H1 (cell line): ENCODE data around the gene LDLRAD4. TPM values are rescaled to one million over a fixed set of nuclear protein-coding genes. Genes with fewer than 3 reads are reported as not detected.

ENCODE experiments used
- CTCF ChIA-PET: fragments of 300-600 bp; sonication (Branson Sonifier 250); formaldehyde crosslinking; loops from one replicate; lab custom pipeline; 2021; ENCODE audit not compliant: partially characterized antibody; lab: Charles Lee
- POLR2A ChIA-PET: fragments of 300-600 bp; sonication (Branson Sonifier 250); formaldehyde crosslinking; loops from one replicate; lab custom pipeline; 2021; ENCODE audit warnings: inconsistent platforms; ENCODE audit not compliant: partially characterized antibody; lab: Charles Lee
- DNase-seq, 2 experiments: peaks; one replicate each; pipeline versions ENCODE4 v3.0.0 to v3.0.0-alpha.2; 2010 to 2022; ENCODE audit warnings: low spot score in 2 of 2, low read depth in 1 of 2, mixed read lengths in 1 of 2
- FAIRE-seq: peaks from 2 replicates; lab custom pipeline; 2011; peaks lifted over from hg19 to GRCh38; lab: Jason Lieb, UNC
- H2AFZ ChIP-seq: 2 replicates; pipeline ENCODE4 v1.8.1; 2012; ENCODE audit warnings: low read length, inconsistent platforms
- H2AK5ac ChIP-seq: 2 replicates; pipeline ENCODE4 v1.6.1; 2013; ENCODE audit warnings: low read depth, low read length
- H2BK120ac ChIP-seq: replicated peaks from 2 replicates; pipeline ENCODE3; 2013; ENCODE audit warnings: low read depth, low read length, inconsistent platforms
- H2BK12ac ChIP-seq: 2 replicates; pipeline ENCODE4 v1.6.1; 2013; ENCODE audit warnings: low read depth, low read length
- H2BK15ac ChIP-seq: 2 replicates; pipeline ENCODE4 v1.6.1; 2013; ENCODE audit warnings: low read length
- H2BK20ac ChIP-seq: 2 replicates; pipeline ENCODE4 v1.6.1; 2013; ENCODE audit warnings: low read length
- H2BK5ac ChIP-seq: 2 replicates; pipeline ENCODE4 v1.6.1; 2013; ENCODE audit warnings: low read depth, low read length
- H3K14ac ChIP-seq: 2 replicates; pipeline ENCODE4 v1.6.1; 2013; ENCODE audit warnings: inconsistent platforms; ENCODE audit not compliant: insufficient read length
- H3K18ac ChIP-seq: 2 replicates; pipeline ENCODE4 v1.6.1; 2013; ENCODE audit warnings: low read length; ENCODE audit errors: extremely low read depth
- H3K23ac ChIP-seq: 2 replicates; pipeline ENCODE4 v1.6.1; 2013; ENCODE audit warnings: inconsistent platforms; ENCODE audit not compliant: insufficient read length
- H3K23me2 ChIP-seq: 2 replicates; pipeline ENCODE4 v1.6.1; 2013; ENCODE audit warnings: low read depth, low read length
- H3K27ac ChIP-seq: 2 replicates; pipeline ENCODE4 v1.6.1; 2011; ENCODE audit warnings: low read depth, low read length, inconsistent platforms
- H3K27me3 ChIP-seq, 4 experiments: replicated peaks in 1 of 4; 1 replicate in 1 of 4; 2 replicates in 3 of 4; pipeline versions ENCODE4 v1.6.1 to v1.8.1; 2011 to 2013; ENCODE audit warnings: low read length in 3 of 4, mild to moderate bottlenecking in 3 of 4, inconsistent platforms in 2 of 4, mixed read lengths in 2 of 4, moderate library complexity in 1 of 4; ENCODE audit not compliant: control insufficient read depth in 3 of 4, insufficient read depth in 3 of 4; ENCODE audit errors: extremely low read depth in 1 of 4
- H3K36me3 ChIP-seq, 4 experiments: 2 replicates each; pipeline versions ENCODE4 v1.6.1 to v1.8.1; 2011 to 2013; ENCODE audit warnings: mild to moderate bottlenecking in 4 of 4, low read length in 3 of 4, moderate library complexity in 2 of 4, control low read depth in 1 of 4, inconsistent platforms in 1 of 4; ENCODE audit not compliant: insufficient read depth in 4 of 4, control insufficient read depth in 2 of 4
- H3K4ac ChIP-seq: replicated peaks from 2 replicates; pipeline ENCODE3; 2013; ENCODE audit warnings: low read length, low read depth, mixed read lengths, inconsistent platforms; ENCODE audit not compliant: insufficient read length
- H3K4me1 ChIP-seq, 4 experiments: replicated peaks in 1 of 4; 1 replicate in 1 of 4; 2 replicates in 3 of 4; pipeline versions ENCODE4 v1.6.1 to v1.8.1; 2011 to 2013; ENCODE audit warnings: low read length in 3 of 4, inconsistent platforms in 2 of 4, mixed read lengths in 1 of 4; ENCODE audit not compliant: insufficient read depth in 4 of 4, control insufficient read depth in 3 of 4
- H3K4me2 ChIP-seq, 2 experiments: 2 replicates each; pipeline versions ENCODE4 v1.6.1 to v1.8.1; 2011 to 2013; ENCODE audit warnings: low read depth in 2 of 2, low read length in 2 of 2, control low read depth in 1 of 2, inconsistent platforms in 1 of 2, mild to moderate bottlenecking in 1 of 2; ENCODE audit not compliant: insufficient read depth in 1 of 2
- H3K4me3 ChIP-seq, 4 experiments: fragments of 200-600, 300-600 bp in 1 of 4; sonication (generic), shearing (Covaris generic), sonication (Bioruptor Twin) in 1 of 4; 2 replicates each; pipeline versions ENCODE4 v1.5.1 to v1.8.1; 2011 to 2016; ENCODE audit warnings: low read length in 4 of 4, low read depth in 3 of 4, control low read depth in 2 of 4, inconsistent platforms in 2 of 4, mild to moderate bottlenecking in 2 of 4, mixed read lengths in 1 of 4, moderate library complexity in 1 of 4; ENCODE audit not compliant: insufficient read depth in 2 of 4; ENCODE audit errors: extremely low read depth in 1 of 4
- H3K56ac ChIP-seq: replicated peaks from 2 replicates; pipeline ENCODE3; 2013; ENCODE audit warnings: low read depth, mild to moderate bottlenecking, mixed read lengths, low read length, inconsistent platforms; ENCODE audit not compliant: insufficient read length
- H3K79me1 ChIP-seq: 2 replicates; pipeline ENCODE4 v1.6.1; 2013; ENCODE audit warnings: low read depth, low read length, control low read depth
- H3K79me2 ChIP-seq, 2 experiments: 2 replicates each; pipeline versions ENCODE4 v1.6.1 to v1.8.1; 2012 to 2013; ENCODE audit warnings: low read length in 2 of 2, mild to moderate bottlenecking in 2 of 2, inconsistent platforms in 1 of 2; ENCODE audit not compliant: insufficient read depth in 2 of 2, control insufficient read depth in 1 of 2
- H3K9ac ChIP-seq, 4 experiments: replicated peaks in 1 of 4; 1 replicate in 1 of 4; 2 replicates in 3 of 4; pipeline versions ENCODE4 v1.6.1 to v1.8.1; 2011 to 2013; ENCODE audit warnings: low read depth in 3 of 4, low read length in 3 of 4, control low read depth in 2 of 4, mild to moderate bottlenecking in 2 of 4, moderate library complexity in 2 of 4, inconsistent platforms in 1 of 4; ENCODE audit errors: extremely low read depth in 1 of 4
- H3K9me3 ChIP-seq, 2 experiments: 2 replicates each; pipeline versions ENCODE4 v1.6.1 to v1.8.1; 2012 to 2013; ENCODE audit warnings: mild to moderate bottlenecking in 2 of 2, moderate library complexity in 2 of 2, control low read depth in 1 of 2, inconsistent platforms in 1 of 2, low read depth in 1 of 2, low read length in 1 of 2, mixed read lengths in 1 of 2; ENCODE audit not compliant: insufficient read depth in 2 of 2
- H4K20me1 ChIP-seq, 2 experiments: replicated peaks in 1 of 2; 2 replicates each; pipeline versions ENCODE3 to v1.8.1; 2011 to 2013; ENCODE audit warnings: inconsistent platforms in 2 of 2, low read length in 2 of 2, mild to moderate bottlenecking in 1 of 2; ENCODE audit not compliant: insufficient read depth in 2 of 2, control insufficient read depth in 1 of 2
- H4K5ac ChIP-seq: 2 replicates; pipeline ENCODE4 v1.6.1; 2013; ENCODE audit warnings: low read length, low read depth, mixed read lengths, inconsistent platforms; ENCODE audit not compliant: insufficient read length
- H4K8ac ChIP-seq: 2 replicates; pipeline ENCODE4 v1.8.0; 2013; ENCODE audit warnings: mild to moderate bottlenecking, moderate library complexity, low read length, inconsistent platforms; ENCODE audit not compliant: insufficient read depth; ENCODE audit errors: extremely low read depth
- H4K91ac ChIP-seq: replicated peaks from 2 replicates; pipeline ENCODE3; 2013; ENCODE audit warnings: low read length, mixed read lengths, inconsistent platforms; ENCODE audit not compliant: insufficient read length
- CTCF ChIP-seq, 3 experiments: IDR thresholded peaks; 1 replicate in 2 of 3; 2 replicates in 1 of 3; pipeline versions ENCODE4 v1.5.1 to v1.6.1; 2011; ENCODE audit warnings: low read length in 3 of 3, mild to moderate bottlenecking in 3 of 3, inconsistent platforms in 2 of 3, low read depth in 1 of 3, moderate library complexity in 1 of 3; ENCODE audit not compliant: insufficient read depth in 1 of 3; ENCODE audit errors: control extremely low read depth in 1 of 3
- EZH2 ChIP-seq: fragments of 200-600 bp; sonication (generic); IDR thresholded peaks from 2 replicates; pipeline ENCODE4 v1.7.1; 2012; ENCODE audit warnings: low read depth, mild to moderate bottlenecking, moderate library complexity, low read length, inconsistent platforms; ENCODE audit not compliant: severe bottlenecking
- RXRA ChIP-seq: IDR thresholded peaks from 2 replicates; pipeline ENCODE4 v1.6.1; 2011; ENCODE audit warnings: low read depth, mild to moderate bottlenecking, low read length, moderate library complexity; ENCODE audit not compliant: insufficient read depth
- USF2 ChIP-seq: IDR thresholded peaks from 2 replicates; pipeline ENCODE4 v1.6.1; 2011; ENCODE audit warnings: low read length, improper control_type of control experiment
- WGBS, 2 experiments: shearing (Covaris generic) in 1 of 2; methylation state at CpG; one replicate each; pipeline versions ENCODE4 v1.1.6 to v1.1.7; 2013 to 2015; ENCODE audit warnings: low lambda C conversion rate in 2 of 2, mixed read lengths in 2 of 2, inconsistent platforms in 1 of 2, low coverage in 1 of 2, missing lambda C conversion rate in 1 of 2; ENCODE audit not compliant: insufficient replicate concordance in 2 of 2, insufficient coverage in 1 of 2, insufficient read length in 1 of 2; ENCODE audit errors: extremely low coverage in 1 of 2, missing lambda C conversion rate in 1 of 2; 5-methylcytosine and 5-hydroxymethylcytosine counted together
- polyA plus RNA-seq, 7 experiments: library from polyadenylated mRNA; depleted of rRNA in 3 of 7; stranded (reverse) in 5 of 7; unstranded in 2 of 7; fragments of >200 nt in 5 of 7; fragments of 200-250 nt in 2 of 7; gene quantifications; 1 replicate in 5 of 7; 2 replicates in 1 of 7; 4 replicates in 1 of 7; pipeline versions ENCODE4 v1.2.1 to v1.2.3, GENCODE V29; 2011 to 2013; ENCODE audit warnings: missing spikeins in 2 of 7, mixed read lengths in 2 of 7
- total RNA-seq: library from RNA; stranded (reverse); fragmentation: NEBNext Ultra II Directional; extraction: Animal tissue kit (Norgen Biotek cat#: 25700); gene quantifications from 2 replicates; pipeline ENCODE4 v1.2.1, GENCODE V29; 2021

The LDLRAD4 gene
- total and polyA plus RNA-seq, 2 of the 8 experiments (the other 6 are each of a cell fraction or from before 2014, with no cell fraction given) = 0.77 to 1.4 TPM

- DNase-seq (no peak), FAIRE-seq (no peak)
- no peak overlapping the region for H4K91ac ChIP-seq
- no peak overlapping the region for H2AK5ac ChIP-seq
- WGBS, 2 experiments = 88% methylated on average over 5 of the region's 5 CpGs; no CpG with 5 or more reads in 1 of the 2 experiments
- no peak overlapping the region for H4K5ac ChIP-seq
- no peaks in the 10 kb centered on the region for H3K36me3 ChIP-seq
- H2BK5ac ChIP-seq = no peak overlapping the region
- no peak overlapping the region for H2BK12ac ChIP-seq
- no peak overlapping the region for H2BK20ac ChIP-seq
- no peak overlapping the region for H3K4me2 ChIP-seq
- H3K27me3 ChIP-seq = no peaks in the 10 kb centered on the region
- no peak for TF ChIP-seq USF2
- TF ChIP-seq RXRA = no peak
- TF ChIP-seq CTCF (IDR thresholded peaks at IDR 0.05; ENCODE audit: control extremely low read depth in 1 of 3, insufficient read depth in 1 of 3, low read depth in 1 of 3, low read length in 3 of 3) = no peak
- no peak for TF ChIP-seq EZH2
- no peaks in the 10 kb centered on the region for H4K20me1 ChIP-seq
- H3K23ac ChIP-seq = no peak overlapping the region
- H2AFZ ChIP-seq = no peak overlapping the region
- H3K23me2 ChIP-seq = no peaks in the 10 kb centered on the region
- H4K8ac ChIP-seq = no peak overlapping the region
- no peak overlapping the region for H3K9ac ChIP-seq
- CTCF ChIA-PET = interaction anchor here (0.8 to 1.7 kb wide), 5 partner anchors 11 to 348 kb away, joined by 3 to 9 read pairs (median 4); no protein-coding TSS in a partner anchor
- no peak overlapping the region for H3K18ac ChIP-seq
- H2BK120ac ChIP-seq = no peak overlapping the region
- no peaks in the 10 kb centered on the region for H3K79me2 ChIP-seq
- H3K14ac ChIP-seq = no peak overlapping the region
- H3K27ac ChIP-seq = no peak overlapping the region
- no peak overlapping the region for H3K4ac ChIP-seq
- H3K9me3 ChIP-seq = no peaks in the 10 kb centered on the region
- peaks cover 0 to 2% (median 0%) of the 10 kb centered on the region in 4 experiments; a peak in 1 of 7 replicates for H3K4me1 ChIP-seq
- H3K4me3 ChIP-seq = no peak overlapping the region
- H3K56ac ChIP-seq = no peak overlapping the region
- no peak overlapping the region for H2BK15ac ChIP-seq
- POLR2A ChIA-PET = interaction anchor here (0.7 kb wide), 1 partner anchor 13 kb away, joined by 3 read pairs; no protein-coding TSS in a partner anchor
- H3K79me1 ChIP-seq = no peaks in the 10 kb centered on the region
Observed at GRCh38 chr18:13513481-13513880, 294.9 kb downstream of the LDLRAD4 start.
